ENCODE data around the gene ZGPAT.
A peak's percentile ranks its signal among the peaks of the same experiment; 100 is the strongest.

ZGPAT gene

GRCh38 chr20:63747622-63748069 lies 39.8 kb downstream of the ZGPAT start:
- DNase-seq = no peak

GRCh38 chr20:63748070-63748933 lies 40.5 kb downstream of the ZGPAT start:
- DNase-seq = no peak

DNA sequence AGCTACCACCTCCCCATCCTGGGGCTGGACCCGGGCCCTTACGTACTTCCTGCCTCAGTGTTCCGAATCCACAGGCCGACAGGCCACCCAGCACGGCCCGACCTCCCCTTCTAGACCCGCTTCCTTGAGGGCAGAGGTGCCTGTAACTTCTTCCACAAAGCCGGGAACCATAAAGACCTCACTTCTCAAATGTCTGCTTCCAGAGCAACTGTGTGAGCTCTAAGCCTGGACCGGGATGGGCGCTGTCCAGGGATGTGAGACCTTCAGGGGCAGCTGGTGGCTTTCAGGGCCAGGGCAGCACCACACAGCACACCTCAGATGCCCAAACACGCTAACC lies 41.1 kb downstream of the ZGPAT start:
- DNase-seq = no peak

DNA sequence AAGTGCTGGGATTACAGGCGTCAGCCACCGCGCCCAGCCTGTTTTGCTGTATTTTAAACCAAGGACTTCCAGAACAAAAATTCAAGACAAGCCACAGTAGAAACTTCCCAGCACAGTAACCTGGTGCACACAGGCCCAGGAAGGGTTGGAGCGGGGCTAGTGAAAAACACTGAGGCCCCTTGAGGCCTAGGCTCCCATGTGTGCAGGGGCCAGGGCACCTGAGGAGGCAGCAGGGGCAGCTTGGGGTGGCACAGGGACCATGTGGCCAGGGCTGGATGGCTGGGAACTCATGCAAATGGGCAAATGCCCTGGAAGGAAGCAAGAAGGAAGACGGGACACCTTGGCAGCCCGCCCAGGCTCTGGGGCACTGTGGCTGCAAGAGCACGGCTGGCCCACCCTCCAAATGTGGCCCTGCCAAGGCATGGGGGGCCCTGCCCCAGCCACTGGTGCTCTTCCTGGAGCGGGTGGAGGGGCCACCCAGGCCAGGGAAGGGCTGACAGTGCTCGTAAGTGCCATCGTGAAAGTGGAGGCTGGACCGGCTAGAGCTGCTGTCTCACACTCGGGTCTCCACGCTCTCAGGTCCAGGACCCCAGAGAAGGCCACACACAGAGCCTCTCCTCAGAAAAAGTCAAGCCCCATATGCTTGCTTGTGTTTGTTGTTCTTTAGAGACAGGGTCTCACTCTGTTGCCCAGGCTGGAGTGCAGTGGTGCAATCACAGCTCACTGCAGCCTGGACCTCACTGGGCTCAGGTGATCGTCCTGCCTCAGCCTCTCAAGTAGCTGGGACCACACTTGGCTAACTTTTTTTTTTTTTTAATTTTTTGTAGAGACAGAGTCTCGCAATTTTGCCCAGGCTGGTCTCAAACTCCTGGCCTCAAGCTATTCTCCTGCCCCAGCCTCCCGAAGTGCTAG lies 42.0 kb downstream of the ZGPAT start:
- DNase-seq = no peak

DNA sequence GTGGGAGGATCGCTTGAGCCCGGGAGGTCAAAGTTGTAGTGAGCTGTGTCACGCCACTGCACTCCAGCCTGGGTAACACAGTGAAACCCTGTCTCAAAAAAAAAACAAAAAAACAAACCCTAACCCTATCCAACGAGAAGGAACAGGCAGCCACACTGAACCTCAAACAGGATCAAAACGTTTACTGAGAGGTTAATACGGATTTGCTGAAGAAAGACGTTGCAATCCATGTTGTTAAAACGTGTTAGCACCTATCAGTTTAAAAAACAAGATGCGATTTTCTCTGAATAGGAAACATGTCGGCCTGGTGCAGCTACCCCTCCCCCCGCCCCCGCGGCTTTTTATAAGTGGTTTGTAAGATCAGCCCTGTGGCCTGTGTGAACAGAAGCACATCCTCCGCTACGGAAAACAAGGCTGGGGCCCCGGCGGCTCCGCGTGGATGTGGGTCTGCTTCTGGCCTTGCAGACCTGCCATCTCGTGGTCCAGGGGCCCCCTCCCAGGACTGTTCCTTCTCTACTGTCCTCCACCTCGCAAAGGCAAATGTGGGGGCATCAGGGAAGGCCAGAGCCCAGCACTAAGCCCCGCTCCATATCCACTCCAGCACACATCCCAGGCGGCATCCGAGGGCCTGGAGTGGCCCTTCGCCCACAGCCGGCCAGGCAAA lies 43.1 kb downstream of the ZGPAT start:
- DNase-seq = no peak

GRCh38 chr20:63751471-63752271 lies 43.8 kb downstream of the ZGPAT start:
- DNase-seq = no peak

- DNase-seq = no peak
Observed at GRCh38 chr20:63752411-63753101, 44.7 kb downstream of the ZGPAT start.

DNA sequence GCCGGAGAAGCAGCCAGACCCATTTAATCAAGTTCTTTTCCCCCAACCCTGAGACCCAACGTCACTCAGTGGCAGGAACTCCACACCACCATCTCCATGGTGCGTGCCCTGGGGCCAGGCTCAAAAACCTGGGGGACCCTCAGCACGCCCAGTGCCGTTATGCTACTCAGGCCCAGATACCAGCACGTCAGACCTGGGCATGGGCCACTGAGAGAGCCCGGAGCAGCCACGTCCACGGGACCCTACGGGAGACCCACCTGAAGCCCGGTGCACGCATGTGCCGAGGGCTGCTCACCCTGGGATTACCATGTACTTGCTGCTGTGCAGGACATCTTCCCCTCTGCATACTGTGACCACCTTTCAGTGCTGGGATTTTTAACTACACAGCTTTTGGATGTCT lies 45.5 kb downstream of the ZGPAT start:
- no peak for DNase-seq

- DNase-seq = no peak
Observed at GRCh38 chr20:63754008-63754407, 46.2 kb downstream of the ZGPAT start.

DNA sequence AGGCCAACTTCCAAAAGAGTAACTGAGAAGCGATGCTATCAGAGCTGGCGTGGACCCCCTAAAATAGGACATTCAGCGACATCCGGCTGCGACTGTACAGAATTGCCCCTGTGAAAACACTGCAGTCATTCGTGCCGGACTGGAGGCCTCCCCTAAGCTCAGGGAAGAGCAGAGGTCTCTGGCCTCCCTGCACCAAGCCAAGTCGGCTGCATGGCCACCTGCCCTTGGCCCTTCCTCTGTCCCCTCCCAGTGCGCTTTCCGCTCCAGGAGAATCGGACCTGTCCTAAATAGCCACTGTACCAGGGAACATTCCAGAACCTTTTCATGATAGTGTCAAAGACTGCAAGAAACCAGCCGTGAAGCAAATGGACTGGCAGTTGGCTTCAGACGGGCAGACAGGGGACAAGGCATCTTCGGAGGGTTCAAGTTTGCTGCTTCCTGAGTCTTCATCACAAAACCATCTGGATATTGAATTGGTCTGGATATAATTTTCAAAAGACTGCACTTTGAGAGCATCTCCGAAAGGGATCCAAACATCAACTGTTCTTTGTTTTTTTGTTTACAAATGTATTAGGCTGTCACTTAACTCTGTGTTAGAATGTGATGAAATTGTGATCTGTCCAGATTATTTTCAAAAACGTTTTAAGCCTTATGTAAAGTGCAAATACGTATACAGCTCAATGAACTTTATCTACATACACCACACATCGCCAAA lies 48.3 kb downstream of the ZGPAT start:
- no peak for DNase-seq

DNA sequence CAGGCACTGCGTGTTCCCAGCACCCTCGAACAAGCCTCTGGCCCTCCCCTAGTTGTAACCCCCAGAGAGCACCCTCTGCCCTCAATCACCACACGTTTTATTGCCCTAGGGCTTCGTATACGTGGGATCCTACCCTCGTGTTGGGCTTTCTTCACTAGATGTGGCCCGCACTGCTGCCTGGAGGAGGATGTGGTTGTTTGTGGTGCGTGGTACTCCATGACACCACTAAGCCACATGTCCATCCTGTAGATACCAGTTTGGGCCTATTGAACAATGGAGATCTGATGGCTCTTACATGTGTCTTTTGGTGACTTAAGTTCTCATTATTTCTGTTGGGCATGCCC lies 48.8 kb downstream of the ZGPAT start:
- no peak for DNase-seq

GRCh38 chr20:63758152-63758551 lies 50.3 kb downstream of the ZGPAT start:
- no peak for DNase-seq

GRCh38 chr20:63759377-63759901 lies 51.6 kb downstream of the ZGPAT start:
- DNase-seq = no peak

DNA sequence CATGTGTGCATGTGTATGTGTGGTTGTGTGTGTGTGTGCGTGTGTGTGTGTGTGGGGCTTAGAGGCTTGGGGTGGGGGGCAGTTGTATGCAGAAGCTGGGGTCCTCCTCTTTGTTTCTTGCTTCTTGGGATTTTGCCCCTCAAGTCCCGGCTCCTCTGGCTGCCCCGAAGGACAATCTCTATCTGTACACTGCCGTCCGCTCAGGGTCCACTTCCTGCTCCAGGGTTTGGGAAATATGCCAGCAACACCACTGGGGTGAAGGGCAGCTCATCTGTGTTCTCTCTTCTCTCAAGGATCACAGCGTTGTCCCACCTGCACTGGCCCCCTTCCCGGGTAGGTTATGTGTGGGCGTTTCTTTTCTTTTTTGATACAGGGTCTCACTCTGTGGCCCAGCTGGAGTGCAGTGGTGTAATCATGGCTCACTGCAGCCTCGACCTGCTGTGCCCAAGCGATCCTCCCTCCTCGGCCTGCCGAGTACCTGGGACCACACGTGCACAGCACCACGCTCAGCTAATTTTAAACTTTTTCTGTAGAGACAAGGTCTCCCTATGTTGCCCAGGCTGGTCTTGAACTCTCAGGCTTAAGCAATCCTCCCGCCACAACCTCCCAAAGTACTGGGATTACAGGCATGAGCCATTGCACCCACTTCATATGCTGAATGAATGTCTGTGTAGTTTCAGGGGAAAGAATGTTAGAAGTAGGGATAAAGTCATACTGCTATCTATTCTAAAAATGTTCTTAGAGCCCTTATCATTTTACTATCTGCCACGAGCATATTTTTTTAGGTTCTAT lies 57.4 kb downstream of the ZGPAT start:
- no peak for DNase-seq

- DNase-seq = no peak
Observed at GRCh38 chr20:63765902-63766301, 58.1 kb downstream of the ZGPAT start.

DNA sequence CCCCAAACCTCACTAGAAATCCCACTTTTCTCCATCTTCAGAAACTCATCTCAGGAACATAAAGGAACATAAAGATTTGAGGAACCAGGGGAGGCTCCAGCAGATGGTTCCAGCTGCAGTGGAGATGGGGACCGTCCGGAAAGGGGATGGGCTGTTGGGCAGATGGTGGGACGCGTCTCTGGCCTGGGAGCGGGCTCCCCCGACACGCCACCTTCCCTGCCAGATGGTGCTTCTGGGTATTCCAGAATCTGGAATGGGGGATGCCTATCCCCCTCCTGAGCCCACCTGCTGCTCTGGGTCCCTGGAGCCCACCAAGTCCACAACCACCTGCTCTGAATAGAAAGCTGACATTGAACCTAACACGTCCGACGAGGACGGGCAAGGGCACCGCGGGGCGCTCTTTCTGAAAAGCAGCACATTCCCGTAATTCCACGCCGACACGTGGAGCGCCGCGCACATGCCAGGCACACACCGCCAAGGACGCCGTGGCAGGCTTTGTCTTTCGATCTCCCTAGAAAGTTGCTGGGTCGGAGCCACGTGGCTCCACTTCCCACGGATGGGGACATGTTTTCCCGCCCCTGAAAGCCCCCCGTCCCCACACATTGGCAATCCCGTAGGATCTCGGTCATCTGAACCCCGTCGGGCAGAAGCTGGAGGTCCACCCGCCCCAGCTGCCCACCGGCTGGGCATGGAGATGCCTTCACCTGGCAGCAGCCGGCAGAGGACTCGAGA lies 59.0 kb downstream of the ZGPAT start:
- DNase-seq = peak; percentile 69

- no peak for DNase-seq
Observed at GRCh38 chr20:63767456-63767855, 59.6 kb downstream of the ZGPAT start.

DNA sequence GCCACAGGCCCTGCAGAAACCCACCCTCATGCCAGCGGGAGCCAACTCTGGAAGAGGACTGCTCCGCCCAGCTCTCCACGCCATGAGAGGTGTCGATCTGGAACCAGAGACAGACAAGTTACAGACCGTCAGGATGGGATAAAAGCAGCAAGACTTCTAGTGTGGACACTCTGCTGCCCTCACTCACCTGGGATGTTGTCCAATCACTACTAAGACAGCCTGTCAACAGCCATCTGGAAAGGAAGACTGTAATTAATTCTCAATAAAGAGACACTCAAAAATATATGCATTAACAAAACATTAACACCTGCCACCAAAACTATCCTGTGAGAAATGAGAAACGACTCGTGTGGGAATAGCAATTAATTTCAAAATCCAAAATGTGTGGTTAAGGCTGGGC lies 60.0 kb downstream of the ZGPAT start:
- DNase-seq = peak; percentile 12
